Activated gamma-delta T cell treated with Interleukin-2 at 50 U/mL for 16 hours (primary cell): ENCODE measurements around the gene RPP25L.

Experiments used
- DNase-seq: peaks from one replicate; pipeline ENCODE4 v3.0.0-alpha.2; 2020

Gene RPP25L

GRCh38 chr9:34582787-34583186 is 29.1 kb downstream of the RPP25L start:
- DNase-seq: no peak

DNA sequence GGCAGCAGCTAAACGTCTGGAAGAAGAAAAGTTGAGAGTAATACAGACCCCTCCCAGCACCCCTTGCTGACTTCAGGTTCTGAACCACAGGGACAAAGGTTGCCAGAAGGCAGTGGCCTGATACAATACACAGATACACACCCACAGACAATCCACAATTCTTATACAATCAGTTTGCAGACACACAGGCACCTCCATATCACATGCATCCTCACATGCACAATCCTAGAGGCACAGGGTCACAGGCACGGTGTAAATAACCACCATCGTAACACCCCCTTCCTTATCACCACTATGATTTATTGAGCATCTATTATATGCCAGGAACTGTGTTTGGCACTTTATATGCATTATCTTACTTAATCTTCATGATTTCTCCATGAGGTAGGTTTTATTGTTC is 30.6 kb downstream of the RPP25L start:
- no peak for DNase-seq

- no peak for DNase-seq
Observed at GRCh38 chr9:34580358-34580757, 31.5 kb downstream of the RPP25L start.

DNA sequence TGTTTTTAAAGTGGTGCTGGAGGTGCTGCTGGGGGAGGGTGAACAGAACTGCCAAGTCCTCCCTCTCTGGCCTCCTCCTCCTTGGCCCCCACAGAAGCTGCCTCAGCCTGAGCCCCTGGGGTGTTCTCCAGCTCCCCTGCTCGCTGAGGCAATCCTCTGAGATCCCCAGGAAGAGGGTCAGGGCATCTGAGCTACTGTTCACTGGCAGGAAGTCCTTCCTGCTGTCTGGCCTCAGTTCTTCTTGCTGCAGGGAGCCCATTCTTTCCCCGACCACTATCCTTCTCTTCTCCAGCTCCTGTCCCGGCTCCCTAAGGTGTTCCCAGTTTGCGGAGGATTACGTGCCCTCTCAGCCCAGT is 32.1 kb downstream of the RPP25L start:
- no peak for DNase-seq

DNA sequence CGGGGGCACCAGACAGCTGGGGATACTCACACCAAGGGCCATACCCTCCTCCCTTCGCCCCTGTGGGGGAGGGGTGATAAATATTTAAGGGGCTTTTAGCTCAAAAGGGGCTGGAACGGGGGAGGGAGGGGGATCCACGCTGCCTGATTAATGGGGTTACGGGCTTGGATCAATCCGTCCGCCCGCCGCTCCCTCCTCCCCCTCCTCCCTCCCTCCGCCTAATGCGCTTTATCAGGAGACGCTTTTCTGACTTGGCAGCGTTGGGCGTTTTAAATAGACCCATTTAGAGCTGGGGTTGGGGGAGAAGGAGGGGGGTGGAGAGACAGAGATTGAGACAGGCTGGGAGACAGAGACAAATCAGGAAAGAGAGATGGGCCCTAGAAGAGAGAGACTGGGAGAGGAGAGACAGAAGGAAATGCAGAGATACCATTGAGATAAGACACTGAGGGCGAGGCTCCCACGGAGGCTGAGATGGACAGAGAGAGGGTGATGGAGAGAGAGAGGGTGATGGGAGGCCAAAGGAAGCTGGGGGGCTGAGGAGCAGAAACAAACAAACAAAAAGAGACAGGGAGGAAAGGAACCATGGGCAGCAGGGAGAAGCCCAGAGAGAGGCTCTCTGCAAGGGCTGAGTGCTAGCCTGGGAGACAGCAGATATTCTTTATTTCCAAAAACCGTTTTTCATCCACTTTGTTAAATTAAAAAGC is 32.6 kb downstream of the RPP25L start:
- DNase-seq: no peak

- DNase-seq: no peak
Observed at GRCh38 chr9:34578241-34579103, 33.4 kb downstream of the RPP25L start.

DNA sequence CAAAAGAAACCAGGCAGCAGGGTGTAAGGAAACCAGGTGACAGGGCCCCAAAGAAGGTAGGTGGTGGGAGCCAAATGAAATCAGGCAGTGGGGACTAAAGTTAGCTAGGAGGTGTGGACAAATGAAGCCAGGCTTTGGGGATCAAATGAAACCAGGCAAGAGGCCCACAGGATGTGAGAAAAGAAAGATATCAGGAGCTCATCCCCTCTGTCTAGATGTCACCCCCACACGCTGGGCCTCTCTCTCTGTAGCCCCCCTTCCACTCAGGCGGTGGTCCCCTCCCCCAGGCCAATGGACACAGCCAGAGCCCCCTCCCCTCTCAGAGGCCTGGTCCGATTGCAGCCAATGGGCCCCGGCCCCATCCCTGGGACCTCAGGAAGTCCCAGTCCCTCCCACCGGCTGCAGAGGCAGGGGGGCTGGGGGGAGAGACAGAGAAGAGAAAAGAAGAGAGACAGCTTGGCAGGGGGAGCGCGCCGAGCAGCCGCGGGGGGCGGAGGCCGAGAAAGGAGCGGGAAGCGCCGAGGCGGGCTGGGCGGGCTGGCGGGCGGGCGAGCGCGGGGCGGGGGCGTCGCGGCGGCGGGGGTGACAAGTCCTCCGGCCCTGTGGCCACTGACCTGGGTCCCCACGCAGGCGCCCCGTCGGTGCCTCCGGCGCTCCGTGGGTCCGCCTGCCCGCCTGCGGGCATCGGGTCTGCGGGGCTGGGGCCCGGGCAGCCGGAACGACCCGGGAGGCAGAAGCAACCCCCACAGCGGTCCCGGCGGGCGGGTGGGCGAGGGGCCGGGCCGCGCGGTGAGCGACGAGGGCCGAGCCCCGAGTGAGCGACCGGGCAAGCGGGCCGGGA is 34.3 kb downstream of the RPP25L start:
- DNase-seq: no peak

DNA sequence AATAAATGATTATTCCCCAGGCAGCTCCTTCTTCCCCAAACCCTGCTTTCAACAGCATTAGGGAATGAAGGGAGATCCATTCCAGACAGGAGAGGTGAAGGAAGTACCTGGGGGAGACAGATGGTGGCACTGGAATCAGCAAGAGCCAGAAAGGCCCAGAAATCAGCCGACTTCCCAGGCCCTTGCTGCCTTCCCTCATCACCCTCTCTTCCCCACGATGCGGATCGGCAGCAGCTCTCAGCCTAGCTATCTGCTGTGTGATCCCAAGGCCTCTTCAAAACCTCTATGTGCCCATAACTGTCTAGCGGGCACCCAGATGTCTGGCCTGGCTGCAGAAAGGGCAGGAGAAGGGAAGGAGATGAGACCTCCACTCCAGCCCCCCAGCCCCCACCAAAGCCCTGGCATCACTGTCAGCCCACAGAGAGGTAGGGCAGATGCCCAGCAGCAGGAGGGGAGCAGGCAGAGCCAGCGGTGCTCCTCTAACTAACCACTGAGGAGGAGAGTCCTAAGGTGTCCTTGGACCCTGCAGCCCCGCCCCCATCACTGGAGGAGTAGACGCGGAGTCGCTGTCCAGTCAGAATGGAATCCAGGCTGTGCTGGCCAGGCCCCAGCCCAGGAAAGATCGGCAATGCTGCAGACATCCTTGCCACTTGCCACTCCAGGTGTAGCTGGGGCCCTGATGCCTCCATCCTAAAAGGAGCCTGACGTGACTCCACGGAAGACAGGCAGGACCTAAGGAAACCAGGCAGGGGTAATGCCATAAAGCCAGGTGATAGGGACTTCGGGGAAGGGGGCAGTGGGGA is 35.1 kb downstream of the RPP25L start:
- no peak for DNase-seq

- no peak for DNase-seq
Observed at GRCh38 chr9:34575862-34576596, 35.9 kb downstream of the RPP25L start.

DNA sequence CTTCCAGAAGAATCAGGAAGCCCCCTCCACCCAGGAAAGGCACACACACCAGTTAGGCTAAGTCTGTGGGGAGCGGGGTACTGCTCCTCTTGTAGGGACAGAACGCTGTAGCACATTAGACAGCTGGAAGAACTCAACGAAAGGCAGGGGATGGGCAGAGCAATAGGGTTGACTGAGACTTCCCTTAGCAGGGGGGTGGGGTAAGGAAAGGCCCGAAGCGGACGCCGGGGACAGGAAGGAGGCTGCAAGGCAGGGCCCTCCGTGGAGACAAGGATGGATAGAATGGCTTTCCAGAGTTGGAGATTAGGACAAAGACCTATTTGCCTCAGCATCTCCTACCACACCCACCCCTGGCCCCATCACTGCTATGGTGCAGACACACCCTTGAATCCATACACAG is 36.7 kb downstream of the RPP25L start:
- DNase-seq: no peak

GRCh38 chr9:34574571-34574970 is 37.3 kb downstream of the RPP25L start:
- DNase-seq: no peak

- DNase-seq: no peak
Observed at GRCh38 chr9:34573599-34574325, 38.1 kb downstream of the RPP25L start.

DNA sequence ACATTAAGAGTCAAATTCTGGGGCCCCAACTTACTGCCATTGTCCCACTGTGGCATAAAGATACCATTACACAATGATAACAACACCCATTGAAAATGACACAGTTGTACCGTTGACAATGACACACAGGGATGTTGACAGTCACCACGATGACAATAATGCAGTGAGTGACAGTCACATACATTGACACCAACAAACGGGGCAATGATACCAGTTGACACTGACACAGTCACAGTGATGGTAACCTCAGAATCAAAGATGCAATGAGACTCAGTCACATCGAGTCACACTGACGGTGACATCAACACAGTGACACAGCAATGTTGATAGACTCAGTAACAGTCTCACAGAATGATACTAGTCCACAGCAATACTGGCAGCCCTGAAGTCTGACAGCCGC is 39.3 kb downstream of the RPP25L start:
- DNase-seq: no peak

DNA sequence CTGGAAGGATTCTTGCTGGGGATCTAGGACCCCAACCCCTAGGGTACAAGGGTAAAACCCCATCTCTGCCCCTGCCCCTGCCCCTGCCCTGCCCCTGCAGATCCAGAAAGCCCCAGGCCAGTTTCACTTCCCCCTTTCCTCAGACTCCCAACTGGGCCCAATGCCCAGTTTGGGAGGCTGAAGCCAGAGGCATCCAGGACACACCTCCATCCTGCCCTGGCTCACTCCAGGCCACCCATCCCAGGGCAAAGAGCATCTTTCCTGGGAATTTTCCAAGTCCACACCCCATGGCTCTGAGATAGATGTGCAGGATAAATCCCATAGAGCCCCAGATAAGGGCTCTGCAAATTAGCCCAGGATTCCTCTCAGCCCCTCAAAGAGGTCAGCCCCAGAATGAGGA is 39.8 kb downstream of the RPP25L start:
- DNase-seq: no peak

GRCh38 chr9:34571481-34571810 is 40.5 kb downstream of the RPP25L start:
- no peak for DNase-seq

DNA sequence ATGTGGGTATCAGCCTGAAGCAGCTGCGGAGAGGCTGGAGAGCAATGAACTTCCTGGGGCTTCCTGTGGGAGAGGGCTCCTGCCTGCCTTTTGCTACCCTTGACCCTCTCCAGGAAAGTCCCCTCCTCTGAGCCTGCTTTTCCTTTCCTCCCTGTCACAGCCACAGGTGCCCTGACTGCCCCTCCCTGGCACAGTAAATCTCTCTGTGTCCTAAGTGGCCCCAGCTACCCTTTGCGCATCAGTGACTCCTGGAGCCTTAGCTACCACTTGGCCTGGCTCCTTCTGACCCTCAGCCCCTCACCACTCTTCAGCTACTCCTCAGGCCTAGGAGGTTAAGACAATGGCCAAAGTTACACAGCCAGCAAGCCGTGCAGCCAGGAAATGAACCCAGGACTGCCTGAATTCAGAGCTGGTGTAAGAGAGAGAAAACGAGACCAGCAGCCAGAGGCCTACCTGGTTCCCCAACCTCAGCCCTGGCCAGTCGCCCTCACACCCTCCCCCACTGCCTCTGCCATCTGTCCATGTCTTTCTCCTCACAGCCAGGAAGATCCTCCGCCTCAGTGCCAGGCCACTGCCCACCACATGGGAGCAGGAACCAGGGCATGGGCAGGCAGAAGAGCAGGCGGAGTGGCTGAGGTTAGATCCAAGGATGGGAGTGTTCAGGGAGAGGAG is 41.0 kb downstream of the RPP25L start:
- no peak for DNase-seq

- no peak for DNase-seq
Observed at GRCh38 chr9:34570376-34570775, 41.5 kb downstream of the RPP25L start.

DNA sequence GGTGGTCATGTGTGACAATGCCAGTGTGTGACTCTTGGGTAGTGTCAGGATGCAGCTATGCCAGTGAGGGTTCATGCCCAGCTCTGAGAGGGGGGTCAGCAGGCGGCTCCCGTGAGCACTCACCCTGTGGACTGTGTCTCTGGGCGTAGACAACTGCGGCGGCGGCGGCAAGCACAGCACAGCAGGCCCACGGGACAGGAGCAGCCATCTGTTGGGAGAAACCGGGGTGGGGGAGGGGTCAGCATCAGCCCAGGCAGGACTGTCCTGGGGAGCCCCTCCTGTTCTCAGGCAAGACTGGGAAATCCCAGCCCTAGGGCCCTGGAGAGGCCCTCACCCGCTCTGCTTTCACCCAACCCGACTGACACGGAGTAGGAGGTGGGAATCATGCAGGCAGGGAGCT is 43.1 kb downstream of the RPP25L start:
- no peak for DNase-seq

DNA sequence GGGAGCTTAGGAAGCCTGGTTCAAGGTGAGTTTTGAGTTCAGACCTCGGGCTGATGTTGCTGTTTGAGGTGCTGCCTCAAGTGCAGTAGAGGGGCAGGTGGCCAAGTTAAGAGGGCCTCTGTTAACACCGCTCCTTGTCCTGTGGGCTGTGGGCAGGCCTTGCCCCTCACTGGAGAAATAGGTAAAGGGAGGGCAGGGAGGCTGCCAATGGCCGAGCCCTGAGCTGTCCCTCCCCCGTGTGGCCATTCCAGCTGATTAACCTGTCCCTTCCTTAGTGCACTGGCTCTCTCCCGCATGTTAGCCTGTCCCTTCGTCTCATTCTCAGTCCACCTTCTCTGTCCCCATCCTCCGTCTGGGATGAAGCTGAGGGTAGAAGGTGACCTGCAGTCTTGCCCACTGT is 43.8 kb downstream of the RPP25L start:
- no peak for DNase-seq

- DNase-seq: no peak
Observed at GRCh38 chr9:34566972-34567371, 44.9 kb downstream of the RPP25L start.

GRCh38 chr9:34566322-34566721 is 45.6 kb downstream of the RPP25L start:
- no peak for DNase-seq
